HG03439 (cell line): ENCODE data around the gene ANXA3.
"Not testable (repeated sequence)": the region's sequence is repeated elsewhere in the genome, so short reads cannot be mapped to it uniquely, and the experiment has no call there.

Source experiments
- ATAC-seq: cut with Tn5 transposase; IDR thresholded peaks from one replicate; pipeline ENCODE4 v1.9.1; 2021; ENCODE audit warnings: mild to moderate bottlenecking, moderate library complexity; ENCODE audit not compliant: unreplicated experiment

Gene ANXA3, protein sequence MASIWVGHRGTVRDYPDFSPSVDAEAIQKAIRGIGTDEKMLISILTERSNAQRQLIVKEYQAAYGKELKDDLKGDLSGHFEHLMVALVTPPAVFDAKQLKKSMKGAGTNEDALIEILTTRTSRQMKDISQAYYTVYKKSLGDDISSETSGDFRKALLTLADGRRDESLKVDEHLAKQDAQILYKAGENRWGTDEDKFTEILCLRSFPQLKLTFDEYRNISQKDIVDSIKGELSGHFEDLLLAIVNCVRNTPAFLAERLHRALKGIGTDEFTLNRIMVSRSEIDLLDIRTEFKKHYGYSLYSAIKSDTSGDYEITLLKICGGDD

DNA sequence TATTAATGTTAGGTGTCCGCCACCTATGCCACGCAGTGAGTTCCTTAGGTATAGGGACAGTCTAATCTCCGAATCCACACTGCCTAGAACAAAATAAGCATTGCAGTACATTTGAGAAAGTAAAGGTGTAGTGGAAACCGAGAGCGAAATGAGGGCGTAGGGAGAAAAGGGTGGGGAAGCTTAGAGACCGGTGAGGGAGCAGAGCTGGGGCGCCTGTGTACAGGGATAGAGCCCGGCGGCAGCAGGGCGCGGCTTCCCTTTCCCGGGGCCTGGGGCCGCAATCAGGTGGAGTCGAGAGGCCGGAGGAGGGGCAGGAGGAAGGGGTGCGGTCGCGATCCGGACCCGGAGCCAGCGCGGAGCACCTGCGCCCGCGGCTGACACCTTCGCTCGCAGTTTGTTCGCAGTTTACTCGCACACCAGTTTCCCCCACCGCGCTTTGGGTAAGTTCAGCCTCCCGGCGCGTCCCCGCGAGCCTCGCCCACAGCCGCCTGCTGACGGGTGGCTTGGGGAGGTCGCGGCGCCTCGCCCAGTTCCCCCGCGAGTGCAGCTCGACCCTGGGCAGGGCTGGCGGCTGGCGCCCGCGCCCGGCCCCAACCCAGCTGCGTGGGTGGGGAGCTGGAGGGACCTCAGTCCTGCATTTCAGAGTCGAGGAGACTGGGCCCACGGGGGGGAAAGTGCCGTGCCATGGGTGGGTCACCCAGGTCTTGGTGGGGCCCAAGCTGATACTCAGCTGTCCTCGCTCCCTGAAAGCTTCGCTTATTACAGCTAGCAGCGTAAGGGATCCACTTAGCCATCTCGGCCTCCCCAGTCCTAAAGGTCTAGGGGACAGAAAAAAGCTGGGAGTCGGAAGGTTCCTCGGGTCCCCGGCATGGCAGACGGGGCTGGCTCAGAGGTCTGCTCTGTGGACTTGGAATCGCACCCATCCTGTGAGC is at the start of gene ANXA3:
Gene ANXA3, plus strand, starts transcription at position 351 of the 932 bp plus-strand sequence. CDS start 2,704 bp downstream, outside the sequence.
- no peak for ATAC-seq

- ATAC-seq, result not testable (repeated sequence)
Observed at GRCh38 chr4:78506260-78506659, 45.3 kb upstream of the ANXA3 start.

DNA sequence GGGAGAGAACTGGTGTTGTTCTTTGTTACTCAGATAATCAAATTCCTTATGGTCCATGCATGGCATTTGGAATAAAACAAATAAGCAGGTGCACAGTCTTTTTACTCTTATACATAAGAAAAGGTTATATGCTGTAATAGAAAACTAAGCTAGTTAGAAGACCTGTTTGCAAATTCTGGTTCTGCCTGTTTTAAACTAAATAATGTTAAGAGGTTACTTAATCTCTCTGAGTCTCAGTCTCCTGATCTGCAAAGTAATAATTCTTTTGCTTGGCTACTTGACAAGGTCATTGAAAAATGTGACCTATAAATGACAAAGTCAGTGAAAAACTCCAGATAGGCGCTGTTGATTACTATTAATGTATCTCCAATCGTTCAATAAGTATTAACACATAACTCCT is 42.5 kb upstream of the ANXA3 start:
- ATAC-seq, result no peak

DNA sequence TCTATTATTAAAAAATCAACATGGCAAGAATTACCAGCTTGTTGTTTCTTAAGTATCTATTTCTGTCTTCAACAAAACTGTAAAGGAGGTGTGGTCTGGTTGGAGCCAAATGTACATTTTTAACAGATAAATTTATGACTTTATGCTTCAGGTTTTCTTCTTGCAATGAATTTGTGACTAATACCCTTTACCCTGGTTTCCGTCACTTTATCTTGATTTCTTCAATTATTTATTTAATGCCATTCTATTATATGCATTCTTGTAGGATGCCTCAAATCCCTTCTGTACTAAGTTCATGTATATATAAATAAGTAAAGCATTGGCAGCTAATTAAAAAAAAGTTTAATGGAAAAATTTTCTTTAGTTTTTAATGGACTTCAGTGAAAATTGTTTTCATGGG is 41.5 kb upstream of the ANXA3 start:
- ATAC-seq, result no peak

DNA sequence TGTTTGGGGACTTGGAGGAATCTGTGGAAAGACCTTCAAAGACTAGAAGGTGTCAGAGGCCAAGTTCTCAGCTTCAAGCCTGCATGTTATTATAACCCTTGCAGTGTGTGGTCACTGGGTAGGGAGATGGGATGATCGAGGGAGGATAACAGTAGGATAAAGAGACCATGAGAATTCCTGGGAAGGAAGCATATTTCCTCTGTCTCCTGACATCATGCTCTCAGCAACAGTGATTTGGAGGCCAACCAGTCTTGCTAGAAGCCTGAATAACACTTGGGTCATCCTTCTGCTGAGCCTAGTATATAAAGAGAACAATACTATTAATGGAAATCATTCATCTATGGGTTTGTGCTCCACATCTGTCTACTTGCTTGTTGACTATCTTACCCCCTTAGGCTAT is 40.9 kb upstream of the ANXA3 start:
- no peak for ATAC-seq

GRCh38 chr4:78512357-78512920 is 39.1 kb upstream of the ANXA3 start:
- no peak for ATAC-seq

GRCh38 chr4:78513411-78513975 is 38.1 kb upstream of the ANXA3 start:
- ATAC-seq, result no peak

- no peak for ATAC-seq
Observed at GRCh38 chr4:78517050-78517652, 34.4 kb upstream of the ANXA3 start.

DNA sequence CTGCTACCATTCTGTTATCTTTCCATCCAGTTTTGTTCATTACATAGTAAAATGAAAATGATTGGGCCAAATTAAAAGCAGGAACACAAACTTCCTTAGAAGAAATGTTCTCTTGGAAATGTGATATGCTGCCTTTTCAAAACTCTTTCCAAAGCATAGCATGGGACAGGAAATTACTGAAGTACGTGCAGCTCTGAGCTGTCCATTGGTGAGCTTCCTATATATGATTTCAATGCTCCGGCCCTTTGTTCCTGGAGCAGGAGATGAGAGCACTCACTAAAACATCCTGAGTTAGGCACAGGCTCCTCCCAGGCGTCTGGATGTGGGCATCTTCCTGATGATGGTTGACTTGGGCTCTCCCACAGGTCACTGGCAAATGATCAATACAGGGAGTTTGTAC is 33.0 kb upstream of the ANXA3 start:
- ATAC-seq, result no peak

- ATAC-seq, result no peak
Observed at GRCh38 chr4:78519962-78520361, 31.6 kb upstream of the ANXA3 start.

GRCh38 chr4:78520808-78521226 is 30.8 kb upstream of the ANXA3 start:
- ATAC-seq, result no peak

DNA sequence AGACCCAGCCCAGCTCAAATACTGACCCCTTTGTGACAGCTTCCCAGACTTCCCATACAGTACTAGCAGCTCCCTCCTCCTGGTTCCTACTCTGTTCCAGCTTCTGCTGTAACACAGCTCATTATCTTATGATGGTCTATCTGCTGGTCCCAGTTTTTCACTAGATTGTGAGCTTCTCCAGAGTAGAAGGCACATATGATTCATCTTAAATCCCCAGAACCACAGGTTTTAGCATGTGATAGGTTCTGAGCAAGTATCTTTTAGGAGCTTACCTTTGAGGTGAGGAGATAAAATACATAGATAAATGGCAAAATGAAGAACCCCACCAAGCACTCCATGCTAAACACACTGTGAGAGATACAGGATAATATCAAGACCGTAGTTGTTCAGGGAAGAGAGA is 27.6 kb upstream of the ANXA3 start:
- no peak for ATAC-seq

- no peak for ATAC-seq
Observed at GRCh38 chr4:78525559-78525958, 26.0 kb upstream of the ANXA3 start.

GRCh38 chr4:78527103-78527502 is 24.5 kb upstream of the ANXA3 start:
- no peak for ATAC-seq

DNA sequence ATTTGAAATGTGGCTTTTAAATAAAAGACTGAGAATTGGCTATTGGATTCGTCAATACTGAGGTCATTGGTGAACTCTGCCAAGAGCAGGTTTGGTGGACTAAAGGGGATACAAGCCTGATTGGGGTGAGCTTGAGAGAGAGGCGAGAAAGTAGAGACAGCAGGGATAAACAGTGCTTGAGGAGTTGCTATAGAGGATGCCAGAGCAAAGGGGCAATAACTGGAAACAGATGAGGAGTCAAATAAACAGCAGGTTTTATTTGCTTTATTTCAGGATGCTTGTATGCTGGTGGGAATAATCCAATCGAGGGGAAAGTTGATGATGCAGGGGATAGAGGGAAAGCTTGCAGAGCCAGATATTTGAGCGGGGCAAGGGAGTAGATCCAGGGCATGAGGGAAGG is 24.0 kb upstream of the ANXA3 start:
- no peak for ATAC-seq

GRCh38 chr4:78528327-78528726 is 23.2 kb upstream of the ANXA3 start:
- ATAC-seq, result no peak

DNA sequence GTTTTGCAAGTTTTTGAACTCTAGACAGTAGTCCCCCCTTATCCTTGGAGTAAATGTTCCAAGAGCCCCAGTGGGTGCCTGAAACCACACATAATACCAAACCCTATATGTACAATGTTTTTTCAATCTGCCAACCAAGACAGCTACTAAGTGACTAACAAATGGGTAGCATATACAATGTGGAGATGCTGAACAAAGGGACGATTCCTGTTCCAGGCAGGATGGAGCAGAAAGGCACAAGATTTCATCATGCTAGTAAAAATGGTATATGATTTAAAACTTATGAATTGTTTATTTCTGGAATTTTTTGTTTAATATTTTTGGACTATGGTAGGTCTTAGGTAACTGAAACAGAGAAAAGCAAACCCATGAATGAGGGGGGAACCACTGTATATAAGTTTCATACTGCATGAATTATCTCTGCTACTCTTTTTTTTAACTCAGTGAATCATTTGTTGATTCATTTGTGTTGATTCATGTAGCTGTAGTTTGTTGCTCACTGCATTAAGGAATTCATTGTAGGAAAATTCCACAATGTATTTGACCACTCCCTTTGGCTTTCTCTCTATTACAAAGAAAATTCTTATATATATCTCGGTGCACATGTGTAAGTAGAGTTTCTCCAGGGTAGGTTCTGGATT is 21.9 kb upstream of the ANXA3 start:
- ATAC-seq, result no peak

- no peak for ATAC-seq
Observed at GRCh38 chr4:78532046-78532445, 19.5 kb upstream of the ANXA3 start.

DNA sequence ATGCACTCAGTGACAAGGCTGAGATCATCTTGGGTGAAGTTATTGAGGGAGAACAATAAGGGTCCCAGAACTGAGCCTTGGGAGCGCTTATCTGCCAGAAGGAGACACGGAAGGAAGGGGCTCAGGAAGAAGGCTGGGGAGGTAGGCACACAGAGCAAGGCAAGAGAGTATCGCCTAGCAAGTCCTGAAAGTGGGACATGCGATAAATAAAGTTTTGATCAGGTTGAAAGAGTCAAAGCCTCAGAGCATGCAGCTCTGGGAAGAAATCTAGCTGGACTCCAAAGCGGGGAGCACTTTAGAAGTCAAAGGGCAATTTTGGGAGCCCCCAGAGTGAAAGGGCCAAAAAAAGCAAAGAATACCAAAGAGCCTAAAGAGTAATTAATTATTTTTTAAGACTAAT is 17.7 kb upstream of the ANXA3 start:
- no peak for ATAC-seq

DNA sequence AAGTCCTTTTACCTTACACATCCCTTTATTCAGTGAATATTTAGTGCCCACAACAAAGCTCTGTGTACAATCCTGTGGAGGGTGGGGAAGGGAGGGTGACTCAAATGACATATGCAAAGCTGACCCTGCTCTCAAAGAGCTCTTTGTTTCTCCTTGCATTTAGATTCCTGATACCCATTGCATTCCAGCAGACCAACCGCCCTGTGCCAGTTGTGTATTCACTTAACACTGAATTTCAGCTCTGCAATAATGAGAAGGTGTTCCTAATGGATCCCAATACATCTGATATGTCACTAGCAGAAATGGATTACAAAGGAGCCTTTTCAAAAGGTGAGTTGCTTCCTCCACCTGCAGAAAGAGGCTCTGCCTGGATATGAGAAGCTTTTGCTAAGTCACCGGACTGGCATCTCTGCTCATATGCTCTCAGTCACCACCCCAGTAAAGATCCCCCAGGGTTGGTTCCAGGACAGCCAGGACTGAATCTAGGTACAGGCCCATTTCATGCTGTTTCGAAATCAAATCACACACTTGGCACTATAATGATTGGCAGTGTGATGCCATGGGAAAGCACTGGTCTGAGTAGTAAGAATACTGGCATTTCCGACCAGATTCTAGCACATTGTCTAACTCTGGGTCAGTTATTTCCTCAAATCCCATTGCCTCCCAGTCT is 17.1 kb upstream of the ANXA3 start:
- ATAC-seq, result no peak
